ENCODE measurements around the gene TUBB2B.
"Not testable (repeated sequence)": the region's sequence is repeated elsewhere in the genome, so short reads cannot be mapped to it uniquely, and the experiment has no call there.

TUBB2B gene

DNA sequence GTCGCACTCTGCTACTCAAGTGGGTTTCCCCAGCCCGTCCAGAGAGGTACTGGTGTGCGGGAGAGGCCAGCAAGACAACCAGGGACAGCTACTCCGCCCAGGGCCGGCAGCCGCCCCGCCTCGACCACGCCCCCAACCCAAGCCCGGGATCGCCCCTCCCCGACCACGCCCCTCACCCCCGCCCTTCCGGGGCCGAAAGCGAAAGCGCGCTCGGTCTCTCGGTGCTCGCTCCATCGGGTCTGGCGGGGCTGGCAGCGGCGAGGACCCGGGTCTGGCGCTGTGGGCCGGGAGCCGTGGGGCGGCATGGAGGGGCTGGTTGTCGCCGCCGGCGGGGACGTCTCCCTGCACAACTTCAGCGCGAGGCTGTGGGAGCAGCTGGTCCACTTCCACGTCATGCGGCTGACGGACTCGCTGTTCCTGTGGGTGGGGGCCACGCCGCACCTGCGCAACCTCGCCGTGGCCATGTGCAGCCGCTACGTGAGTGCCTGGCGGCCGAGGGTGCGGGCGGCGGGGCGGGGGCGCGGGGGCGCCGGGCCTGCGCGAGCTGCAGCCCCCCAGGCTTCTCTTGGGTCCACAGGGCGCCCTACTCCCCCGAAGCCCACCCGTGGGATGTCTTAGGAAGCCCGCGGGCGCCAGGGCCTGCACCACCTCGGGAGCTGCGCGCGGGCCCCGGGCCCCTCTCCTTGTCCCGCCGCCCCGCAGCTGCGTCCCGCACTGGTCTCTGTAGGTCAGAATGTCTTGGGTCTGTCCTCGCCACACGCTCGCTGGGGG, 31.5 kb upstream of the TUBB2B start, which contains the start of gene PSMG4:
Gene PSMG4, plus strand, starts transcription at position 228 of the 771 bp plus-strand sequence. Its CDS starts 76 bp downstream, at position 304.
- DNase-seq (ENCODE audit: insufficient read length, low spot score) (peak; percentile 98), FAIRE-seq (peak; percentile 94)

DNA sequence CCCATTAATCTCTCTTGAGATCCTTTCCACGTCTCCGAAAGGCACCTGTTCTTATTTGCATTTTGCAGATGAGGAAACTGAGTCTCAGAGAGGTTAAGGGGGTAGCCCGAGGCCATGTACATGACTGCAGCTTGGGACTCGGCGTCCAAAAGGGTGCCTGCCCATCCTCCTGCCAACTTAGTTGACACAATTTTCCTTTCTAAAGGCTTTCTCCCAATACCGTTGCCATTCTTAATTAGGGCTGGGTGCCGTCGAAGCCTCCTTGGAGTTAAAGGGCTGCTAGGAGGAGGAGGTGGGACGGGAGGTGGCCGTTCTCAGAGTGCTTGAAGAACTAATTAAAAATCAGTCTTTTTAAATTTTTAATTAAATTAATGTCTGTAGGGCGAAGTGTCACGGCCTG, 30.7 kb upstream of the TUBB2B start:
- FAIRE-seq (no peak), DNase-seq (ENCODE audit: insufficient read length, low spot score) (no peak)

DNA sequence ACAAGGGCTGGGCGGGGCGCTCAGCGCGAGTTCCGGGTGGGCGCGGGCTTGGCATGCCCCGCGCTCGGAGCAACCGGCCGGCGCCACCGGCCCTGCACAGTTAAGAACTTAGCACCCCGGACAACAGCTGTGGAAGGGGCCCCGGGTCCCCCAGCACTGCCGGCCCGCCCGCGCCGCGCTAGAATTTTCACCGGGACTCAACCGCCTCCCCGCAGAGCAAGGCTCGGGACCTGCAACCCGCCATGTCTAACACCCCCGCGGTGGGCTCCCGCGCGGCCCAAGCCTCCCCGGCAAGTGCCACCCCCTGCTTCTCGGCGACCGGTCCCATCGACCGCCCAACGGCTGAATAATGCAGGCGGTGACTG, 26.1 kb upstream of the TUBB2B start:
- FAIRE-seq (no peak), DNase-seq (ENCODE audit: insufficient read length, low spot score) (no peak)

DNA sequence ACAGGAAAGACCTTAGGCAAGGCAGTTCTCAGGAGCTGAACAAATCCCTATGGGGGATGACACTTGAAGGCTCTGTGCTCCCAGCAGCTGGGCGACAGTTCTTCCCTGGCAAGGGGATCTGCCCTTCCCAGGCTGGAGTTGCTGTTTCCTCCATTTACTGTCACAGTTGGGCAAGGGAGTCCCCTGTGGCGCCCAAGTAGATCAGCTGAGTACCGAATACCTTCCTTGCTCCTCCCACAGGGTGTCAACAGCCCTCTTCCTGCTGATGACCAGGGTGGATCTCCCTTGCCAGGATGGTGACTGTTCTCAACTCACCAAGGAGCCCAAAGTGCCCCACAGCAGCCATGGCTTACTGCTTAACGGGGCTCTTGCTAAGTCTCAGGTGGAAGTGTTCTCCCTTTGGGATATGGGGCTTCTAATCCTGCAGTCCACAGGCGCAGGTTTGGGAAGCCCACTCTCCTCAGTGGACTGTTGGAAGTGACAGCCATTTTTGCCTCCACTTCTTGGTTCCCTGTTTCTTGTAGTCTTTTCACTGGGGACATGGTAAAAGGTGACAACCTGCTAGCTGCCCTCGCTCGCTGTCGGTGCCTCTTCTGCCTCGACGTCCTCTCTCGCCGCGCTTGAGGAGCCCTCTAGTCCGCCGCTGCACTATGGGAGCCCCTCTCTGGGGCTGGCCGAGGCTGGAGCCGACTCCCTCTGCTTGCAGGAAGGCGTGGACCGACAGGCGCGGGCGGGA, 25.6 kb upstream of the TUBB2B start:
- DNase-seq (ENCODE audit: insufficient read length, low spot score) (no peak), FAIRE-seq (no peak)

DNA sequence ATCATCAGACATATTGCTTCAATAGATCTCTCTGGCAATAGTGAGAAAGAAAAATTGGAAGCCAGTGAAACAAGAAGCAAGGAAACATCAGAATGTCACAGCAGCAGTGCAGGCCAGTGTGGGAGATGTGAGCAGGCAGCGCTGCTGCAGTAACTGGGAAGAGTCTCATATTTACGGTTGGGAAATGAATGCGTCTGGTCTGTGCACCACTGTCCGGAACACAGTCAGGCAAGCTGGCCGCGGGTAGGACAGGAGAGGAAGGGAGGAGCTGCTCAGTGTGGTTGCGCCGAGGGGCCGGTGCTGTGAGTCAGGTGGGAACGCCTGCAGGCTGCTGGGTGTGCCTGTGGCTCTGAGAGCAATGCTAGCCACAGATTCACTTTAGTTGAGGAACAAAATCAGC, 24.9 kb upstream of the TUBB2B start:
- FAIRE-seq (no peak), DNase-seq (ENCODE audit: insufficient read length, low spot score) (no peak)

DNA sequence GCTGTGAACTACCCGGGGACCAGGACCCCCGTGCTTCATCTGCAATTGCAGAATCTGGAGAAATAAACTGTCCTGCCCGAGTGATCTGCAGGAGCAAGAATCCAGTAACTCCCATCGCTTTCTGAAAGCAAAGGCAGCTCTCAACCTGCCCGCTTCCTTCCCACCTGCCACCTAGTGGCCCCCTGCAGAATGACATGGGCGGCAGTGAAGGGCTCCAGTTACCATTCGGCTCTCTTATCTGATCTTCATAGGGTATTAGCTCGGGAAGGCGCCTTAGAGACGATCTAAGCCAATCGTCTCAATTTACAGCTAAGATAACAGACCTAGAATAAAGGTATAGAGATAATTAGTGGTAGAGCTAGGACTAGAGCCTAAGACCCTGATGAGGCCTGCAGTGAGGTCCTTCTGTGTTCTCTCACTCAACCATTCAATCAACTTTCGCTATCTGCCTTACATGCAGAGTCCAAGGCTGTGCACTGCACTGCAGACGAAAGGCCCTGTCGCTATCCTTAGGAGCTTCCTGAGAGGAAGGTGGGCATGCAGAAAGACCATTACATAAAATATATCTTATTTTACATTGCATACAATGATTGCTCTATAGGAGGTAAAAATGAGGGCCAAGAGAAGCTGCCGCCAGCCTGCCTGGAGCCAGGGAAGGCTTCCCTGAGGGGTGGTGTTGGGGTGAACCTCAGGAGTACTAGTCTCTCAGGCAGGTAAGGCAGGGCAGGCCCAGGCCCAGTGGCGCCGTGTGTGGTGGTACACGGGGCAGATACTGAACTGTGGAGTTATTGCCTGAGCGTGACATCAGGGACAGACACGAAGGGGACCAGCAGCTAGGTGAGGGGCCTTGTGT, 24.2 kb upstream of the TUBB2B start:
- peak; percentile 91 for FAIRE-seq

DNA sequence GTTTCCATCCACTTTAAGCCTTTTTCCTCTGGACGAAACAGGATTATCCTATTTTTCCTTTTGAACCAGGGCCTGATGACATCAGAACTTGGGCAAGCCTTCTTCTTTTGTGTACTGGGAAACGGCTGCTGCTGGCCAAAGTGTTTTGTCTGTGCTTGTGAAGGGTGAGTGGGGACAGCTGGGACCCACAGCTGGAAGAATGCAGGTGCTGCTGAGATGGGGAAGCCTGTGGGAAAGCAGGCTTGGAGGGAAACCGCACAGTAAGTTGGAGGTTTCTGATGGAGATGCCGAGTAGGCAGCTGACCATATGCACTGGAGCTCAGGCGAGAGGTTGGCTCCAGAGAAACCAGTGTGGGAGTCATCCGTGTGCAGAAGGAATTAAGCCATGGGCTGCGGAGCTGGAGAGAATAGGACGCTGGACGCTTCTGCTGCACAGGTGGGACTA, 22.8 kb upstream of the TUBB2B start:
- FAIRE-seq (no peak), DNase-seq (ENCODE audit: insufficient read length, low spot score) (no peak)

More for the DNA sequence above, 24.2 kb upstream of the TUBB2B start:
- peak; percentile 94 for DNase-seq (ENCODE audit: insufficient read length, low spot score)

DNA sequence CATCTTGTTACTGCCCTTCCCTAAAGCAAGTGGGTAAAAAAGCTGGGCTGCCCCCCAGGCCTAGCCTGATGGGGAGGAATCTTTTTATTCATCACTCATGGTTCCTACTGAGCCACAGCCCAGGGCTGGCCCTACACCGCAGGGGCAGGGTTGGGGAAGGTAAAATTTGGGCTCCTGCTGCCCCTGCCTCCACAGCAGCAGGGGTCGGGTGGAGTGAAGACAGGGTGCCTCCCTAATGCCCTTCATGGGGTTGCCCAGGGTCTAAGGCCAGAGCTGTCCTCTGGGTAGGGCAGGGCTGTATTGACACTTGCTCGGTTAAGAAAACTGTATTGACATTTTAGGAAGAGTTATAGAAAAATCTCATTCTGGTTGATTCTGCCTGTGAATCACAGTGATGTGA, 22.4 kb upstream of the TUBB2B start:
- no peak for FAIRE-seq

DNA sequence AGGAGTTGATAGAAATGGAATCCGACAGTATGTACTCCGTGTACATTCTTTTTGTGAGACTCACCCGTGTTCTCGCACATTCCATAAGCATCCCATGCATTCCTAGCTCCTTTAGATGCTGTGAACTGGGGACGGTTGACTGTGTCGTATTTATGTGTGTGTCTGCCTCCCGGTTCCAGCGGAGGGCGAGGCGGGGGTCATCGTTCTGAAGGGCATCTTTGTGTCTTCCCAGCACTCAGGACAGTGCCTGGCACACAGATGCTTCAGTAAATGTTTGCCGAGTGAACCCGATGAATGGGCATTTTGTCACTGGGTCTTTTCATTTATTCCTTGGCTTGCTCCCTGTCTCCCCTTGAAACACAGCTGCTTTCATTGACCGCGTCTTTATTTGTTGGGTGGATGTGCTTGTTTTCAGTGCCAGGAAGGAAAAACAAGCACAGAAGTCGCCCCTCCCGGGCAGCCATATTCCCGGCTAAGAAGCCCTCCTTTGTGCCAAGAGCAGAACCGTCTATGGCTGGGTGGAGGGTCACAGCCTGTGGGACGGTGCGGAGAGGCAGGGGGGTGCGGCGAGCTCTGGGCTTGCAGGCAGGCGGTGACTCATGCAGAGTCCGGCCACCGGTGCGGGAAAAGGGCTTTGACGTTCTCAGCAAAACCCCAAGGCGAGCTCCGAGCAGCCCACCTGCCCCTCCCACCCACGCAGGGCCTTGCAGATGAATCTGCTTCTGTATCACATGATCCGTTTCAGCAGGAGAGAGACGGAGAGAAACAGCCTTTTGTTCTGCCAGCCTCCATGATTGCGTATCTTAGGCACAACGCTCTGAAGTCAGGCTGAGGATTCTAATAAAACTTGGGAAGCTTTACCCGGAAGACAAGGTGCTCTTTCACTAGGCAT, 20.0 kb upstream of the TUBB2B start:
- DNase-seq (ENCODE audit: insufficient read length, low spot score) (no peak), FAIRE-seq (no peak)

More for the DNA sequence above, 22.4 kb upstream of the TUBB2B start:
- no peak for DNase-seq (ENCODE audit: insufficient read length, low spot score)

DNA sequence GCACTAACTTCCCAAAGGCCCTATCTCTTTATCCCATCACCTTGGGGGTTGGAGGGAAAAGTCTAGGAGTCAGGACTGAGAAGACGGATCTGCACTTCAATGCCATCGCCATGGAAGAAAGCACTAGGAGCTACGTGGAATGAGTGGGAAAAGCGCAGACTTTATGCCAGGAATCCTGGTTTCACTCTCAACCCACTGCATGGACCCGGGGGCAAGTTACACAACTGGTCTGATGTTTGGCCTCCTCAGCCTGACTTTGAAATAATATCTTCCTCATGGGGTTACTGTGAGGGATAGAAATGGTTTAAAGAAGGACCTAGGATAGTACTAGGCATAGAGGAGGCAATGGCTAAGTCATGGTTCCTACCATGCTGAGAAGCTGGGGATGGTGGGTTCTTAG, 17.8 kb upstream of the TUBB2B start:
- DNase-seq (ENCODE audit: insufficient read length, low spot score): no peak
- no peak for FAIRE-seq

DNA sequence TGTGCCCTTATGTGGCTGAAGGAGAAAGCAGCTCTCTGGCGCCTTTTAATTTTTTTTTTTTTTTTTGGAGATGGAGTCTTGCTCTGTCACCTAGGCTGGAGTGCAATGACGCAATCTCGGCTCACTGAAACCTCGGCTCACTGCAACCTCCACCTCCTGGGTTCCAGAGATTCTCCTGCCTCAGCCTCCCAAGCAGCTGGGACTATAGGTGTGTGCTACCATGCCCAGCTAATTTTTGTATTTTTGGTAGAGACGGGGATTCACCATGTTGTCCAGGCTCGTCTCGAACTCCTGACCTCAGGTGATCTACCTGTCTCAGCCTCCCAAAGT, 17.3 kb upstream of the TUBB2B start:
- DNase-seq (ENCODE audit: insufficient read length, low spot score): not testable (repeated sequence)

DNA sequence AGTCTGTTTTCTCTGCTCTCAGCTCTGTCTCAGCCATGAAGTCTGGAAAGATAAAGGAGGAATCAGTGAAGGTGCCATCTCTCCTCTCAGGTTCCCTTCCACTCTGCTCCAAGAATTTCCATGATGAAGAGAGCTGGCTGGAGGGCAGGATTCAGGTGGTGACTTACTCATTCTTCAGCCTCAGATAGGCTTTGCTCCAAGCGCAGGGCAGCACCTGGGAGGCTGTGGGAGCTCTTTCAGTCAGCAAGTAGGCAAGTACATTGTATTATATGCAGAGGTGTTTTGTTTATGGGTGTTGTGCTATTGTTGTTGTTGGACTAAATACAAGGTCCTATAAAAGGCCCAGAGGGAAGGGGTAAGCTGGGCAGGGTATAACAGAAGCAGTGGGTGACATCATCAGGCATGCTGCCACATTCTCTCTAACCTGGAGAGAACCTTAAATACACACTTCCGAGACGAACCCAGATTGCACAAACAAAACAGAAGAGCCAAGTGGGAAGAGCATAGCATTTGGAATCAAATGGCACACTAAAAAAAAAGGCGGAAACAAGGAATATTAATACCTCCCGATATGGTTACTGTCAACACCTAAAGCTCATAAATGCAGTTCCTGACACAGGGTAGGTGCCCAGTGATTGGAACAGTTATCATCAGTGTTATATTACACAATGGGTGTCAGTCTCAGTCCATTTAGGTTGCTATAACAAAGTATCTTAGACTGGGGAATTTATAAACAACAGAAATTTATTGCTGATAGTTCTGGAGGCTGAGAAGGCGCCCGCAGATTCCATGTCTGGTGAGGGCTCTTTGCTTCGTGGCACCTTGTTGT, 16.8 kb upstream of the TUBB2B start:
- no peak for FAIRE-seq

More for the DNA sequence above, 17.3 kb upstream of the TUBB2B start:
- not testable (repeated sequence) for FAIRE-seq

DNA sequence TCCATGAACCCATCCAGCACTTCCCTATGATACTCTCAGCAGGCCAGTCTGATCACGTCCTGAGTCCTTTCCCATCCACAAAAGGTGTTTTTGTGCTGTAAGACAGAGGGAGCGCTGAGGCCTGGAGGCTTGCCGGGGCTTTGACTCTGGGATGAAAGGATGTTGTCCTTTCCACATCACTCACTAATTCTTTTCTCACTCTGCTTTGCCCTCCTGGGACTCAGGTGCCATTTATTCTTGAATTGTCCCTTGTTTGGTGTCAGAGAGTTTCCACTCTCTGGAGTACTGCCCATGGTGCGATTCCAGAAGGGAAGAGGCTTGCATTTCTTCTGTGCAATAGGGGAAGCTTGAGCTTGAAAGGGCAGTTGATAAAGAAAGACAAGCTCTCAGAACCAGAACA, 15.3 kb upstream of the TUBB2B start:
- DNase-seq (ENCODE audit: insufficient read length, low spot score) (no peak), FAIRE-seq (no peak)

More for the DNA sequence above, 16.8 kb upstream of the TUBB2B start:
- DNase-seq (ENCODE audit: insufficient read length, low spot score): no peak

DNA sequence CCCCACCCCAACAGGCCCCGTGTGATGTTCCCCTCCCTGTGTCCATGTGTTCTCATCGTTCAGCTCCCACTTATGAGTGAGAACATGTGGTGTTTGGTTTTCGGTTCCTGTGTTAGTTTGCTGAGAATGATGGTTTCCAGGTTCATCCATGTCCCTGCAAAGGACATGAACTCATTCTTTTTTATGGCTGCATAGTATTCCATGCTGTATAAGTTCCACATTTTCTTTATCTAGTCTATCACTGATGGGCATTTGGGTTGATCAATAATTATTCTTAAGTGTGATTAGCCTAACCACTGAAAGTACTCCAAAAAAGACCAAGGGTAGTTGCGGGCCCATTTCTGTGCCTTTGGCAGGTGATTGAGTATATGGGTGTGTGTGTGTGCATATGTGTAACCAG, 14.3 kb upstream of the TUBB2B start:
- not testable (repeated sequence) for FAIRE-seq; DNase-seq (ENCODE audit: insufficient read length, low spot score)

DNA sequence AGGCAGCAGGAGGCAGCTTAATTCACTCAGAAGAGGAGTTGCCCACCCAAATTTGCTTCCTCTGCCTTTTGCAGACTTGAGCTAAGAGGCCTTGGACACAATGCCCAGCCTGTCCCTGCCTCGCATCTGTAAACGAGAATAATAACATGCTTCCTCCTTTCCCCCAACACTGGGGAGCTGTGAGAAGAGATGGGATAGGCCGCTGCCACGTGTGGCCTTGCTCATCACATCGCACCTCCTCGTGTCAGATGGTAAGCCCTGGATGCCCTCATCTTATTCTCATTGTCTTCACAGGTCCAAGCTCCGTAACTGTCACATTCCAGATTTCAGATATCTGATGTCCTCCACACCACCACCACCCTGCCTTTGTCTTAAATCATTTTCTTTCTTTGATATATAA, 13.1 kb upstream of the TUBB2B start:
- no peak for FAIRE-seq
- no peak for DNase-seq (ENCODE audit: insufficient read length, low spot score)

DNA sequence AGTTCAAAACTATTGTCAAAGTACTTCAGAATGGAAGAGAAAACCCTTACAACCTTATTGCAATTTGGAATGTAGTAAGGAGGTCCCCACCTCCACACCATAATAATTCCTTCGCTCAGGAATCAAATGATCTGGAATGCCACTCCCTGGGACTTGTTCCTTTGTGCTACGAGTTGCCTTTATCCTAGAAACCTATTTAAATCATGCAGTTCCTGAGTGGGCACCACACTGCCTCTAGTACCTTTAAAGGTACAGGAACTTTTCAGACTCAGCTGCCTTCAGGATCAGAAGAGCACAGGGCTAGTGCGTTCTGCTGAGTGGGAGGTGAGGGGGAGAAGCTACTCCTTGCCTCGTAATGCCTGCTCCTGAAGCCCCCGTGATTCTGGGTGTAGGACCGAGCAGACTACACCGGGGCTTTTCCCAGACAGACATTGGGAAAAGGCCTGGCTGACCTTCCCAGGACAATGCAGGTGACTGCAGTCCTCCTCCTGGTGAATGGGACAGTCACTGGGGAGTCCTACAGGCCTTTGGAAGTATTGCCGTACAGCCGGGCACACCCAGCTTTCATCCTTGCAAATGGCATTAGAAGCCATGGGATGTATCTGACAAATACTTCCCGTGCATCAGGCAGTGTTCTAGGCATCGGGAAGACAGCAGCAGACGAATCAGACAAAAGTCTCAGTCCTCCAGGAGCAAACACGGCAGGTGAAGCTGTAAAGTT, 11.8 kb upstream of the TUBB2B start:
- no peak for FAIRE-seq
- DNase-seq (ENCODE audit: insufficient read length, low spot score): no peak

DNA sequence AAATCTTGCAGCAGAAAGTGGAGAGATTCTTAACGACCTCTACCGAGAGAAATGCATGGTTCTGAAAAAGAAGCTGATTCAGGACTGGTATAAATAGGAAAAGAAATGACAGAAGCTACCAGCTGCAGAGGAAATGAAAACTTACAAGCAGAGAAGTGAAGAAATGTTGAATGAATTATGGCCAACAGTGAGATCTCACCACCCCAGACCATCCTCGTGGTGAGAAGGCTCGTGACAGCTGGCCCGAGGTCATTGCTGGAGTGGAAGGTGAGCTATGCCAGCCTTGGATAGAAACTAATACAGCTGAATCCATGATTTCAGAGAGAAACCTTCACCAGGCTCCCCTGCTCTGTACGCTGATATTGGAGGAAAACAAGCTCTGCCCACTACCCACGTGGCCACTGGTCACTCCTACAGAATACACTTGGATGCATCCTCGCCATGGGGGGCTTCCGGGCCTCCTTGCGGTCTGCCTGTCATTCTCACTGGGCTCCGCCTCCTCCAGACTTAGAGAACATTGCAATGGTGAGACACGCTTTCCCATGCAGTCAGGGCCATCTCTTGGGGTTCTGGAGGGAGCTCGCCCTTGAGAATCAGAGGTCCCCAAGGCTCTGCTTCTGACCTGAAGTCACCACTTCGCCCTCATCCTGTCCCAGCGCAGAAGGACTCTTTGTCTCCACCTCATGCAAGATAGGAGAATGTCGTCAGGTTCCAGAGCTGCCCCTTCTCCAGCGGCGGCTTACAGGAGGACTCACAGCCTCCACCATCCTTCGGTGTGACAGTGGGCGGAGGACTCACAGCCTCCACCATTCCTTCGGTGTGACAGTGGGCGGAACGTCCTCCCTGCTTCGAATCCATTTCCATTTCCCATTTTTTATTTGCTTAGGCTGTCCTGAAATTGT, 10.6 kb upstream of the TUBB2B start:
- no peak for DNase-seq (ENCODE audit: insufficient read length, low spot score)
- no peak for FAIRE-seq

DNA sequence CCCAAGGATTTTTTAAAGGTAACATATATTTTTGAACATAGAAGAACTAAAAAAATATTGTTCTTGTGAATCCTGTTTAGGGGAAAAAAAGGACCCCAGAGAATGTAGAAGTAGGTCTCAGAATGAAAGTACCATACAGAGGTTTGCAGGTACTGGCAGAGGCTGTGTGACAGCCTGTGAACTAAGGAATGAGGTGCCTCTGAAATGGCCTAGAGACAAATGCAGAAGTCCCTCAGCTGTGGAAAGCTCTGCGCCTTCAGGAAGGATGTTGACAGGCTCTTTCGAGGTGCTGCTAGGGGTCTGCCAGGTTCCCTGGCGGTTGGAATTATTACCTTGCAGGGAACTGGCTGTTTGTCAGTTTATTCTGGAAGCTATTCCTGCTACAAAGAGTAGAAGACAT, 8.6 kb upstream of the TUBB2B start:
- FAIRE-seq: no peak
- DNase-seq (ENCODE audit: insufficient read length, low spot score): no peak

All from GM19239 (cell line).